H1 (cell line): ENCODE measurements around the gene HMGXB3. TPM values are rescaled to one million over a fixed set of nuclear protein-coding genes. Genes with fewer than 3 reads are reported as not detected.

Source experiments
- RNF2 ChIP-seq: fragments of 200-900, 300-1000 bp; sonication (generic); IDR thresholded peaks from 2 replicates; pipeline ENCODE4 v1.7.1; 2016; ENCODE audit warnings: borderline replicate concordance, low read depth, mild to moderate bottlenecking, antibody characterized with exemption, low read length; ENCODE audit not compliant: poor library complexity, severe bottlenecking; ENCODE audit errors: missing control alignments
- RXRA ChIP-seq: IDR thresholded peaks from 2 replicates; pipeline ENCODE4 v1.6.1; 2011; ENCODE audit warnings: low read depth, mild to moderate bottlenecking, low read length, moderate library complexity; ENCODE audit not compliant: insufficient read depth
- SIX5 ChIP-seq: IDR thresholded peaks from 2 replicates; pipeline ENCODE4 v1.6.1; 2011; ENCODE audit warnings: mild to moderate bottlenecking, low read depth, low read length
- TAF7 ChIP-seq: optimal IDR thresholded peaks from 2 replicates; pipeline ENCODE3; 2011; ENCODE audit warnings: low read depth, mild to moderate bottlenecking, inconsistent platforms, low read length, moderate library complexity, borderline replicate concordance
- polyA plus RNA-seq, 7 experiments: library from polyadenylated mRNA; depleted of rRNA in 3 of 7; stranded (reverse) in 5 of 7; unstranded in 2 of 7; fragments of >200 nt in 5 of 7; fragments of 200-250 nt in 2 of 7; gene quantifications; 1 replicate in 5 of 7; 2 replicates in 1 of 7; 4 replicates in 1 of 7; pipeline versions ENCODE4 v1.2.1 to v1.2.3, GENCODE V29; 2011 to 2013; ENCODE audit warnings: missing spikeins in 2 of 7, mixed read lengths in 2 of 7
- total RNA-seq: library from RNA; stranded (reverse); fragmentation: NEBNext Ultra II Directional; extraction: Animal tissue kit (Norgen Biotek cat#: 25700); gene quantifications from 2 replicates; pipeline ENCODE4 v1.2.1, GENCODE V29; 2021

HMGXB3 gene
- total and polyA plus RNA-seq, 2 of the 8 experiments (the other 6 are each of a cell fraction or from before 2014, with no cell fraction given), result 26.8 to 28.0 TPM

GRCh38 chr5:150079909-150080461, 79.4 kb downstream of the HMGXB3 start (continued):
- TF ChIP-seq RNF2 (no peak), TAF7 (no peak), SIX5 (no peak), RXRA (no peak)
